Endometrial microvascular endothelial cells (primary cell): Measurements from ENCODE around the gene LRRC9. TPM values are rescaled to one million over a fixed set of nuclear protein-coding genes. Genes with fewer than 3 reads are reported as not detected.
"Not testable (repeated sequence)": the region's sequence is repeated elsewhere in the genome, so short reads cannot be mapped to it uniquely, and the experiment has no call there.

ENCODE experiments used
- in situ Hi-C: cut with HindIII; loops from 2 replicates; pipeline ENCODE4 v1.10.0; 2017; ENCODE audit warnings: low sequenced_read_pairs, low pct_unique_long_range_greater_than_20kb; ENCODE audit errors: inconsistent ontology term
- total RNA-seq: library from RNA; depleted of rRNA; stranded (reverse); fragments of >200 nt; gene quantifications from one replicate; pipeline ENCODE4 v1.2.3, GENCODE V29; 2015; ENCODE audit errors: inconsistent ontology term

LRRC9 gene
- total RNA-seq, 1 donor from 2014 or later: not detected

GRCh38 chr14:60095231-60095630 lies 175.3 kb downstream of the LRRC9 start:
- in situ Hi-C loops: no loop called here

- in situ Hi-C loops: no loop called here
Observed at GRCh38 chr14:60095781-60096450, 176.0 kb downstream of the LRRC9 start.

- in situ Hi-C loops: no loop called here
Observed at GRCh38 chr14:60097974-60098373, 178.0 kb downstream of the LRRC9 start.

- in situ Hi-C loops: not testable (repeated sequence)
Observed at GRCh38 chr14:60099855-60100254, 179.9 kb downstream of the LRRC9 start.

- in situ Hi-C loops: no loop called here
Observed at GRCh38 chr14:60101786-60102185, 181.8 kb downstream of the LRRC9 start.

GRCh38 chr14:60102389-60102788 lies 182.4 kb downstream of the LRRC9 start:
- in situ Hi-C loops: no loop called here

GRCh38 chr14:60106339-60106738 lies 186.4 kb downstream of the LRRC9 start:
- in situ Hi-C loops: no loop called here

GRCh38 chr14:60107477-60107876 lies 187.5 kb downstream of the LRRC9 start:
- in situ Hi-C loops: no loop called here

GRCh38 chr14:60111732-60112131 lies 191.8 kb downstream of the LRRC9 start:
- in situ Hi-C loops: no loop called here

Other genes starting within 250 kb of the LRRC9 start
- 14.0 TPM for gene RTN1, start 49.4 kb upstream of the LRRC9 start, total RNA-seq
- gene PCNX4, start 171.8 kb downstream of the LRRC9 start, total RNA-seq: 57.3 TPM
- 53.1 TPM for gene DHRS7, start 245.3 kb downstream of the LRRC9 start, total RNA-seq